UCSD-AML1 (cell line): ENCODE measurements around the gene SH3TC2.

Experiments
- DNase-seq: peaks from one replicate; lab custom pipeline; 2025; ENCODE audit not compliant: unreplicated experiment; lab: John Stamatoyannopoulos, UW

Gene SH3TC2

DNA sequence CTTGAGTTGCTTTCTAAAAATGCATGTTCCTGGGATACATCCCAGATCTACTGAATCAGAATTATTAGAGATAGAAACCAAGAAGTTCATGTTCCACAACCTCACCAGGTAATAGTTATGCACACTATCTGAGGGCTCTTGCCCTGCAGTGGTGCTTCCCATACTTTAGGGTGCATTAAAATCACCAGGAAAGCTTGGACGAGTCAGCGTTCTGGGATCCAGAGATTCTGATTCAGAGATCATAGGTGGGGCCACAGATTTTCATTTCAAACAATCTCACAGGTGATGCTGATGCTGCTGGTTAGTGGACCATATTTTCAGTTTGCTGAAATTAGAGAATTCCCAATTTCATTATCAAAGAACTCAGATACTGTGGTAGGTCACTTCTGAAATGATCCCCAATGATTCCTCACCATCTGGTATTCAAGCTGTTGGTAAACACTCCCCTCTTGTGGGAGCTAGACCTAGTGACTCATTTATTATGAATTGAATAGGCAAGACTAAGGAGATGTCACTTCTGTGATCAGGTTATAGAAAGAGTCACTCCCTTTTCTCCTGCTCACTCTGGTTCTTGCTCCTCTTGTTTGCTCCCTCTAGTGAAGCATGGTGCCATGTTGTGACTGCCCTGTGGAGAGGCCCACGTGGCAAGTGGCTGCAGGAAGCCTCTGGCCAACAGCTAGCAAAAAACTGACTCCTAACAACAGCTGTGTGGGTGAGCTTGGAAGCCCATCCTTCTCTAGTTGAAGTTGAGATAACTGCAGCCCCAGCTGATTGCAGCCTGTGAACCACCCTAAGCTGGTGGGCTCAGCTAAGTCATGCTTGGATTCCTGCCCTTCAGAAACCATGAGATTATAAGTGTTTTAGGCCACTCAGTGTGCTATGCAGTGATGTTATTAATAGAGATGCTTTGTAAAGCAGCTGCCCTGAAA, 59.8 kb downstream of the SH3TC2 start:
- DNase-seq: no peak

DNA sequence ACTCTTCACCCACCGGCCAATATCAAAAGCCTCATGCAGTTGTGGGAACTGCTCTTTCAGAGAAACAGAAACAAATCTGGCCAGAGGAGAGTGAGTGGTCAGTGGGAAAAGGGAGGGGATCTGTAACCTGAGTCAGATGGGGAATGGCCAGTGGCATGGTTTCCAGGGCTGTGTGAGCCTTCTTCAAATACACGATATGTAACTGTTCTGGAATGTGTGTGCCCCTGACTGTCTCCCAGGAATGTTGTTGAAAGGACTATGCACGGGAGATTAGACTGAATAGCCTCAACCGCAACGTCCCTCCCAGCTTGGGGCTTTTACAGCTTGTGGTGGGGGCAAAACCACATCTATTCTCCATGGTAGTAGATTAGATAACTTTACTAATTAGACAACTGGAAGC, 60.8 kb downstream of the SH3TC2 start:
- no peak for DNase-seq

DNA sequence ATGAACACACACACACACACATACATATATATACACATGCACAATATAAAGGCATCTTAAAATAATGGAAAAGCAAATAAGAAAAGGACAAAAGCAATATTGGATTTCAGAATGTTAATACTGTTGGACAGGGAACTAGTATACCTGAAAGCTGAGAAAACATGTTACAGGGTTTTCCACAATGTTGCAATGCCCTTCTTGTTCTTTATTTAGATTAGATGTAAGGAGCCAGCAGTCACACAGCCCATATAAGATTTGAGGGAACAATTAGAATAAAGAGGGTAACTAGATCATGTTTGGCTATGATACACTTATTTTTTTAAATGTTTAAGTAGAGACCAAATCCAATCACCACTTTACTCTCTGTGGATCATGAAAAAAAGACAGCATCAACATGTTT, 61.7 kb downstream of the SH3TC2 start:
- DNase-seq: no peak

DNA sequence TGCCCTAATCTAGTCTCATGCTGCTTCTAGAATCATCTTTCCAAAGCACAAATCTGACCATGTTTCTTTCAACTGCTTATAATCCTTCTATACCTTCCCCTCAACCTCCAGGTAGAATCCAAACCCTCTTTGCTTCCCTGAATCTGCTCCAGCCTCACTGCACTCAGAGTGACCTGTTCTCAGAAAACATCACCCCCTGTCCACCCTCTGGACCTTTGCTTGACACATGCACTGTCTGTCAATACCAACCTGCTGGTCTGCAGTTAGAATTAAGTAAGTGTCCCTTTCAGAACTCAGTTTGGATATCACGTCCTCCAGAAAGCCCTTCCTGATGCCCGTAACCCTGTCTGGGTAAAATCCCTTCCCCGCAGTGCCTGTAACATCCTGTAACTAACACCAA, 63.1 kb downstream of the SH3TC2 start:
- no peak for DNase-seq

DNA sequence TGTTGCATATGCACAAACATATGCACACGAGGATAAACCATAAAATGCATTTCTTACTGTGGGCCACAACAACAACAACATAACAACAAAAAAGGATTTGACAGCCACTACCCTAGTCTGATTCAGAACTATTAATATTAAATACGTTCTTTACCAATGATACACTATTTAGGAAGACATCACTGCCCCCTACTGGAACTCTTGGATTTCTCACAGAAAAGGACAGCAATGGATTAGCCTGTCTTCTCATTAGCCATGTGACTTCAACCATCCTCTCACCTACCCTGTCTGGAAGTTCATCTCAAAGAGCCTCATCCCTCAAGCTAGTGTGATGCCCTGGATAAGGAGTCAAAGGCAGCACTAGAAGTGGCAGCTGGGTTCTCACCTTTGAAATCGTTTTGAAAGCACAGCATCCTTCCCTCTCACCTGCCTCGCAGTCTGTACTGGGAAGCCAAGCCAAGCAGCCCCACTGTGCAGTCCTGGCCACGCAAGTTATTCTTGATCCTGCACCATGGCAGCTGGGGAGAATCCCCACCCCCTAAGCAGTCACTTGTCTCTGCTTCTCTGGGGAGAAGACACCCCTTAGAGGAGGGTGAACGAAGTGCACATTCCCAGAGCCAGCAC, 64.6 kb downstream of the SH3TC2 start:
- DNase-seq: no peak

DNA sequence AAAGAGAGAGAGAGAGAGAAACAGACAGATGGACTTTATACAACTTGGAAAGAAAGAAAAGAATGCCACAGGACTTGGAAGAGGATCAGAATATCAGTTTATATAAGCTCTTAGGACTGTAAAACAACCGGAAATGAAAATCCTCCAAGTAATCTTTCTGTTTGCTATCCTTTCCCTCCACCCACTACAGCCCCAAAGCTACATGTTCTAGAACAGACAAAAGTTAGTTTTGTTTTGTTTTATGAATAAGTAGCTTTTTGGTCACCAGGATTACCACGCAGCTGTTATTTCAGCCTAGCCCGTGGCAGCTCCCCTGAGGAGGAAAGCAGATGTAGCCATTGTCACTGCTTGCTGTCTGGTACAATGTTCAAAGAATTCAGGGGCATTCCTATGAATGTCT, 66.6 kb downstream of the SH3TC2 start:
- no peak for DNase-seq

DNA sequence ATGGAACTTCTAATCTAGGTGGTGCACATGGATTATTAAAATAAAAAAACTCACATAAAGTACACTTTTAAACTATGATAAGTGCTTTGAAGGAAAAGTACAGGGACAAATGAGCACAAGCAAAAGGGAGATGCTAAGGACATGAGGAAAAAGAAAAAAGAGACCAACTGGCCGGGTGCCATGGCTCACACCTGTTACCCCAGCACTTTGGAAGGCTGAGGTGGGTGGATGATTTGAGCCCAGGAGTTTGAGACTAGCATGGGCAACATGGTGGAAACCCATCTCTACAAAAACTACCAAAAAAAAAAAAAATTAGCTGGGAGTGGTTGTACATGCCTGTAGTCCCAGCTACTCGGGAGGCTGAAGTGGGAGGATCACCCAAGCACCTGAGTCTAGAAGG, 67.1 kb downstream of the SH3TC2 start:
- DNase-seq: no peak

DNA sequence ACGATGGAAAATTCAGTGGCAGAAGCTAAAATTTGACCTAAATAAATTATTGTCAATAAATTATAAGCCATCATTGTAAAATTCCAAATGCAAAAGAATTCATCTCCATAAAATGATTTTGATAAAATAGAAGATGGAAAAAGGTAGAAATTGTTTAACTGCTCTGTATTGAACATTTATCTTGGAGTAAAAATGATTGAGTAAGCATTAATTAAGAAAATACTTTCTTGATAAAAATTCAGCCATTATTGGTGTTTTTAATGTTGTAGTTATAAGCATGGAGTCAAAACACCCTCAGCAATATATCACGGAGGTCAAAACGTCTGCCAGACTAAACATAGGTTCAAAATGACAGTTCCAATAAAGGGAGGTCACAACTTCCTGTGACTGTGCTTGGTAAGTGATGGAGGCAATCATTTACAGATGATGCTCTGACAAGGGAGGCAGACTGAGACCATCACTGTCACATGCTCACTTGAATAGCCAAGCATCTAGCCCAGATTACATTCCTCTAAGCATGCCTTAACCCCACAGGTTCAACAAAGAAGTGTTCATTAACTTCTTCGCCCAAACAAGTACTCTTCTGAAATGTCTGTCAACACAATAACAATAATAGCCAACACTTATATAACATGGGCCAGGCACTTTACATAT, 69.5 kb downstream of the SH3TC2 start:
- no peak for DNase-seq

DNA sequence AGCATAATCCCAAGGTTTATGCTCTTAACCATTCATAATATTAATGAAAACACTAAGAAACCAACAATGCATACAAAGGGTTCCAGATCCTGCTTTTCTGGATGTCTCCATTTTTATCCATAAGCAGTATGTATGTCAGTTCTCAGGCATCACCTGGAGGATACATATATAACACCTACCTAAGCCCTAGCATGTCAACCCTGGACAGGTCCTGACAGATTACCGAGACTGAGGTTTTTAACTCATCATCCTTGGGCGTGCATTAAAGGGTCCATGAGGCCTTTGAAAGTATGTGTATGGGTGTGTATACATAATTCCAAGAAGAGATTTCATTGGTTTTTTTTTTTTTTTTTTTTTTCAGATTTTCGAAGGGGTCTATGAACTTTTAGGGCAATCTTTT, 70.6 kb downstream of the SH3TC2 start:
- DNase-seq: no peak

DNA sequence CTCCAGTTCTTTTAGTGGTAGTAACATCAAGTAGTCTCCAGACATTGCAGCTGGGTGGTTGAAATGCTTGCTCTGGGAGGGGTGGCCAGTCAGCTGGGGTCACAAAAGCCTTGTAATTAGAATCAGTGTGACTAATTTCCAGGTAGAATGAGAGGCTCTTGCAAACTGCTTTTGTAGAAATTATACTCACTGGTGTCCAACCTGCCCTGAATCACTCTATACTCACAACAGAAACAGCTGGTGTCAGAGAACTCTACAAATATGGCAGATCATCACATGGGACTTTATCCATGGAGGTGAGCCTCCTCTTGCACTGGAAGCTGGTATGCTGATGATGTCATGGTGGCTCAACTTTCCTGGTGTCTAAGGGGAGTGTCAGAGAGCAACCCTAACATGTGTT, 71.3 kb downstream of the SH3TC2 start:
- no peak for DNase-seq

DNA sequence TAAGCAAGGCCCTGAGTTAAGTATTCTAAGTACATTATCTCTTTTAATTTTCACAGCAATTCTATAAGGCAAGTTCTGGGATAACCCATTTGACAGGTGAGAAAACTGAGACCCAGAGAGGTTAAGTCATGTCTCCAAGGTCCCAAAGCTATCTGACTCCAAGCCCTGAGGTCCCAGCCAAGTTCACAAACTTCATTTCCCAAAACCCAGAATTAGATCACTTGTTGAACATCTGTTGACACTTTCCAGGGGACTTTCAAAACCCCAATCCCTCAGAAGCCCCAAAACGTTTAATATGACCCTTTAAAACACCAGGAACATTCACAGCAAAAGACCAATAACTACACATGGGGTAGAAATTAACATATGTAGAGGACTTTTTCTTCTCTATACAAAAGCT, 72.0 kb downstream of the SH3TC2 start:
- DNase-seq: no peak

DNA sequence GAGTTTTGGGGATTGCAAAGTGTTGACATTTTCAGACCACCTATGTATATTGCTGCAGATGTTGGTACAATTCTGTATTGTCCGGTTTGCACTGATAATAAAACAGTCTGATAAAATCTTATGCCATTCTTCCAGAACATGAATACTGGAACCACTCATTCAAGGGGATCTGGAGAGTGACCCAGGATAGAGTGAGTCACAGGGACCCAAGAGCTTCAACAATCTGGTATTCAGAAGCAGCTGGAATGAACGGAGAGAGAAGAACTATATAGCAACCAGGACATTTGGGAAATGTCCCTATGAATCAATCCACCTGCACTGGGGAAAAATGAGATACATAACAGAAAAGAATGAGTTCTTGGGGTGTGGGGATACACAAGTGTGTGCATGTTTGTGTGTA, 73.3 kb downstream of the SH3TC2 start:
- no peak for DNase-seq

DNA sequence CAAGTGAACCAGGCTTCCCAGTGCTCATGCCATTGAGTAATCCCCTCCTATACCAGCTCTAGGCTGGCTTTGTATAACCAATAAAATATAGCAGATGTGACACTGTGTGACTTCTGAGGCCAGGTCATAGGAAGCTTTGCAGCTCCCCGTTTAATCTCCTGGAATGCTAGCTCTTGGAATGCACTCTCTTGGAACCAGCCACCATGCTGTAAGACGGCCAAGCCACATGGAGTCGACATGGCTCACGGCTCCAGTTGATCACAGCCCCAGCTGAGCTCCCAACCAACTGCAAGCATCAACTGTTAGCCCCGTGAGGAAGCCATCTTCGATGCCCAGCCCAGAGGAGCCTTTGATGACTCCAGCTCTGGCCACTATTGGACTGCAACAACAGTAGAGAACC, 74.5 kb downstream of the SH3TC2 start:
- DNase-seq: no peak

DNA sequence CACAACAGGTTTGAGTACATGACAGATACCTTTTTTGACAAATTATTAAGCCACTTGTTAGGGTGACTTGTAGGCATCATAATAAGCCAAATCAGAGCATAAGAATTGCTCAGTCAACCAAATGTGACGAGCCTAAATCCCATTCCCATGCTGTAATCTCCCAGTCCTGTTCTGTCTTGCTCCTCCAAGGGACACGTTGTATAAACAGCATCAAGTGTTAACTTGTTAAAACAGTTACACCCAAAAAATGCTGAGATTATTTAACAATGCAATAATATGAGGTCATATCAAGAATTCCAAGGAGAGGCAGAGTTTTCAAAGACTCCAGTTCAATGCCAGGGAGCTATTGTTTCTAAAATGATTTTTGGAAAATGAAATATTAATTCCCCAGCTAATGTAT, 76.2 kb downstream of the SH3TC2 start:
- DNase-seq: no peak

DNA sequence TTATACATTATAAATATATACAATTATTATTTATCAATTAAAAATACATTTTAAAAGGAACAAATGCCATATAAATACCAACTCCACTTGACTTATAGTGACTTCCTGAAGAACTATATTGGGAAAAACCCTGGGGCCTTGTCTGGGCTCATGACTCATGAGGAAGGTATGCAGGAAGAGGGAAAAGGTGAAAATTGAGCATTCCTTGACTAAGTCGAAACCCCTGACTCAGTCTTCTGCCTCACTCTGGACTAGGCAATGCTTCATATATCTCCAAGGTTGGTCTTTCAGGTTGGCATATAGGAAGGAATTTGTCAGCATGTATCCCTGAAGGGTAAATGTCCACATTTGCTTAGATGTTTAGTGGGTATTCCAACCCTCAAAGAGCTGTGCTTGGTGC, 78.5 kb downstream of the SH3TC2 start:
- DNase-seq: no peak

DNA sequence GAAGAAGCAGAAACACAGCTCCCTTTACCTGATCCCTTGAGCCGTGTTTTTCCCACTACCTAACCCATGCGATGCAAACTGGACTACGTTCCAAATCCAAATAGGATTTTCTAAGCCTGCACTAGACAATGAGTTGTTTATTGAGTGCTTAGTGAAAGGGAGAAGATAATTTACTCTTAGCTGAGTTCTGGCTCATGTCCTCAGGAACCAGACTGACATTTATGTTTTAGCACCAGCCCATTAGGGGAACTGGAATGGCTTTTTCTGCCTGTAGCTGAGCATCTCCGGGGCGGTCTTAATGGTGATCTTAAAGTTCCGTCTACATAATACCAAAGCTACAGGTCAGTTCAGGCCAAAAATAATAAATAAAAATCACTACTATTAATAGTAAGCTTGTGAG, 81.5 kb downstream of the SH3TC2 start:
- DNase-seq: no peak

DNA sequence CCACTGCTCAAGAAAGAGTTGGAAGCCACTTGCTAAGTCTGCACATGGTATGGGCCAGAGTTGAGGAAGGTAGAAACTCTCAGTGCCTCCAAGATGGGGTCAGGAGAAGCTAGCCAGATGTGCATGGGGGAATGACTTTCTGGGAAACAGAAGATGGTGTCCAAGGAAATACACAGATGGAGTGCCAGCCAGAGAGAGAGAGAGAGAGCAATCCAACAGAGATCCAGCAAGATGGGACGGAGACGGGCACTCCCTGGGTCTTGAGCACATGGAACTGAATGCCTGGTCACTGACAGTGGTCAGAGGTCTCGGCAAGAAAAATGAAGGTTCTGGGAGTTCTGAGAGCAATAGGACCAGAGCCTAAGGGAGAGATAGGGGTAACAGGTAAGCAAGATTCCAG, 82.1 kb downstream of the SH3TC2 start:
- no peak for DNase-seq

DNA sequence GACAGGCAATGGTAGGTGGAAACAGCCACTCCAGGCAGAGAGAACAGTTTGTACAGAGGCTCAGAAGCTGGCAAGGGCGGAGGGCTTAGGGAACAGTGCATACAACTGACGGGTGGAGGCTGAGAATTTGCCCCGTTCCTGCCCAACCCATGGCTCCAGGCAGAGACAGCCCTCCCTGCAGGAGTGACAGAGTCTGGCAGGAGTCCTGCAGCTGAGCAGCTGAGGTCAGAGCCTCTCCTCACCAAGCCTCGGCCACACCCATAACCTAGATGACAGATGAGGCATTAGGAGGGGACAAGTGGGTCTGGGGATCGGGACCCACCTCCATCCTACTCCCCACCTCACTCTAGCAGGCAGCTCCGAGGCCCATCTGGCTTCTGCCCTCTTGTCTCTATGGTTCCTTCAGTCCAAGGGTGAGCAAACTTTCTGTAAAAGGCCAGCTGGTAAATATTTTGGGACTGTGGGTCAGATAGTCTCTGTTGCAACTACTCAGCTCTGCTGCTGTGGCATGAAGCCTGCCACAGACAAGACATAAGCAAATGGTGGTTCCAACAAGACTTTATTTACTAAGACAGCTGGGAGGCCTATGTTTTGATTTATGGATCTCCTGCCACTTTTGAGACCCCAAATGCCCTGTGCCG, 83.7 kb downstream of the SH3TC2 start:
- DNase-seq: no peak

DNA sequence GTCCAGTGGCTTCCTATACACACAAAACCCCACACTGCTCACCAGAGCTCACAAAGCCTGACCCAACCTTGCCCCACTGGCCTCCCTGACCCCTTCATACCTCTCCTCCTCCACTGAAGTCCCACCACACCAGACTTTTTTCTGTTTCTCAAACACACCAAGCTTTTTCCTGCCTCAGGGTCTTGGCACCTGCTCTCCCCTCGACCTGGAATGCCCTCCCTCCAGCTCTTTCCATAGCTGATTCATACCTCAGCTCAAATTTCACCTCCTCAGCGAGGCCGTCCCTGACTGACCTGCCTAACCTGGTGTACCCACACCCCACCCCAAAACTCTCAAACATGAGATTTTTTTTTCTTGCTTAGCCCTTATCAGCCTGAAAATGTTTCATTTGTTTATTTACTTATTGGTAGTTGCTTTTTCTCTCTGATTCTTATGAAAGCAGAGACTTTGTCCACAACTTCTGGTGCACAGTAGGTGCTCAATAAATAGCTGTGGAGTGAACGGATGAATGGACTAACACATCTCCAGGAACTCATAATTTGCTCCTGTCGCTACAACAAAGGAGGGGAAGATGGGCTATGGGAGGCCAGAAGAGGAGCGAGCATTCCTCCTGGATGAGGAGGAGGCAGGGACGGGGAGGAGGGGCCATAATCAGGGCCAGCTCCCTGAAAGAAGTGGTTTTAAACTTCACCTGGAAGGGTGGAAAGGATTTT, 84.3 kb downstream of the SH3TC2 start:
- DNase-seq: no peak

DNA sequence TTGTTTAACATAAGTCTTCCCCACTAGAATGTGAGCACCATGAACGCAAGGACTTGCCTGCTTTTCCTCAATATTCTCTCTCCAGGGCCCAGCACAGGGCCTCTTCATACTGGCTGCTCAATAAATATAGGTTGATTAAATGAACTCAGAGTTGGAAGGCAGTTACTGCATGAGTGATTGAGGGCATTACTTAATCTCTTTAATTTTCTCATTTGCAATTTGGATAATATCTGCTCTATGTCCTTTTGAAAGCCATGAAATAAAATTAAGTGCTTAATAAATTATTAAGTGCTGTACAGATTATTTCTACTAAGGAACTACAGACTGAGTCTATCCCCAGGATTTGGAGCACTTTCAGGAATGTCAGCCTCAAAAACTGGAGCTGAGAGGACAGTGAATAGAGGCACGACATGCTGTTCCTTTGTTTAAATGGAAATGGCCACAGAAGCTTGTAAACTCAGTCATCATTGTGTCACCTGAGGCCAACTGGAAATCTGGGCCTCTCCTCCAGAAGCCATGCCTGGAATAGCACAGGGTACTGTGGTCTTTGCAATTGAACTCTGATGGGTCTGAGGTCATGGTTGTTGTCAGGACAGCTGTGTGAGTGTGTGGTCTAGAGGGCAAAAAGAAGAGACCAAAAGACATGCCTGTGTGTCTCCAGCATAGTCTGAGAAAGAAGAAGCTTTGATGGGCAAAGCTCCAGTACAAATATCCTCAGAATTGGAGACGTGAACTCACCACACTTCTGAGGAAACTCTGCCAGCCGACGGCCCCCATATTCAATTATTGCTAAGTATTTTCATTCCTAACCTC, 86.1 kb downstream of the SH3TC2 start:
- DNase-seq: no peak
